ENCODE measurements around the gene SDF2L1. TPM values are rescaled to one million over a fixed set of nuclear protein-coding genes. Genes with fewer than 3 reads are reported as not detected.
"Not testable (repeated sequence)": the region's sequence is repeated elsewhere in the genome, so short reads cannot be mapped to it uniquely, and the experiment has no call there.

SDF2L1 gene
- total RNA-seq, 1 donor, result 18.3 TPM

GRCh38 chr22:21634081-21634480 is 8.0 kb upstream of the SDF2L1 start:
- DNase-seq (ENCODE audit: low read depth), result no peak
- no peak overlapping the region for H3K4me3 ChIP-seq (ENCODE audit: low read depth, low read length)

GRCh38 chr22:21634844-21635243 is 7.3 kb upstream of the SDF2L1 start:
- no peak overlapping the region for H3K4me3 ChIP-seq (ENCODE audit: low read depth, low read length)
- no peak for TF ChIP-seq CTCF (IDR thresholded peaks at IDR 0.05; ENCODE audit: insufficient read depth, low read length)
- DNase-seq (ENCODE audit: low read depth), result no peak

More at GRCh38 chr22:21634081-21634480, 8.0 kb upstream of the SDF2L1 start:
- TF ChIP-seq CTCF (IDR thresholded peaks at IDR 0.05; ENCODE audit: insufficient read depth, low read length), result no peak

GRCh38 chr22:21635771-21636510 is 6.2 kb upstream of the SDF2L1 start:
- no peak overlapping the region for H3K4me3 ChIP-seq (ENCODE audit: low read depth, low read length)
- TF ChIP-seq CTCF (IDR thresholded peaks at IDR 0.05; ENCODE audit: insufficient read depth, low read length), result no peak
- DNase-seq (ENCODE audit: low read depth), result no peak

GRCh38 chr22:21636629-21637218 is 5.4 kb upstream of the SDF2L1 start:
- DNase-seq (ENCODE audit: low read depth), result no peak
- TF ChIP-seq CTCF (IDR thresholded peaks at IDR 0.05; ENCODE audit: insufficient read depth, low read length), result no peak

GRCh38 chr22:21637450-21637849 is 4.7 kb upstream of the SDF2L1 start:
- H3K4me3 ChIP-seq (ENCODE audit: low read depth, low read length); DNase-seq (ENCODE audit: low read depth): not testable (repeated sequence)

More at GRCh38 chr22:21636629-21637218, 5.4 kb upstream of the SDF2L1 start:
- no peak overlapping the region for H3K4me3 ChIP-seq (ENCODE audit: low read depth, low read length)

- TF ChIP-seq CTCF (IDR thresholded peaks at IDR 0.05; ENCODE audit: insufficient read depth, low read length), result no peak
- no peak for DNase-seq (ENCODE audit: low read depth)
- H3K4me3 ChIP-seq (ENCODE audit: low read depth, low read length), result no peak overlapping the region
Measured at GRCh38 chr22:21639359-21639758, 2.7 kb upstream of the SDF2L1 start.

GRCh38 chr22:21640810-21641209 is 1.3 kb upstream of the SDF2L1 start:
- DNase-seq (ENCODE audit: low read depth), result no peak
- H3K4me3 ChIP-seq (ENCODE audit: low read depth, low read length), result no peak overlapping the region
- TF ChIP-seq CTCF (IDR thresholded peaks at IDR 0.05; ENCODE audit: insufficient read depth, low read length), result no peak
